Endothelial cell of umbilical vein (primary cell): Measurements from ENCODE around the gene ADAM29. TPM values are rescaled to one million over a fixed set of nuclear protein-coding genes. Genes with fewer than 3 reads are reported as not detected.

ENCODE experiments used
- BruUV-seq: library from RNA; stranded (reverse); fragments of 400-500 nt; replicated peaks from 2 replicates; lab custom pipeline; 2021; lab: Mats Ljungman, UMichigan
- CTCF ChIA-PET: fragments of 300-600, 350-600 bp; sonication (Branson Sonifier 250); formaldehyde crosslinking; loops from one replicate; lab custom pipeline; 2021; ENCODE audit warnings: antibody characterized with exemption, inconsistent platforms; lab: Charles Lee
- POLR2A ChIA-PET: fragments of 300-600, 350-600 bp; sonication (Branson Sonifier 250); formaldehyde crosslinking; loops from one replicate; lab custom pipeline; 2021; ENCODE audit warnings: antibody characterized with exemption, inconsistent platforms; lab: Charles Lee
- DNase-seq: peaks from one replicate; pipeline ENCODE4 v3.0.0-alpha.2; 2011; ENCODE audit warnings: low read depth, low spot score
- FAIRE-seq: peaks from 2 replicates; lab custom pipeline; 2011; peaks lifted over from hg19 to GRCh38; lab: Jason Lieb, UNC
- H2AFZ ChIP-seq: 2 replicates; pipeline ENCODE4 v1.6.0; 2012; ENCODE audit warnings: low read depth, low read length, control low read depth, inconsistent platforms
- H3K27ac ChIP-seq: 2 replicates; pipeline ENCODE4 v1.5.1; 2011; ENCODE audit warnings: low read depth, mild to moderate bottlenecking, control low read depth, low read length, moderate library complexity; ENCODE audit not compliant: insufficient read depth
- H3K27me3 ChIP-seq, 2 experiments: 2 replicates each; pipeline versions ENCODE4 v1.6.0 to v1.6.1; 2011; ENCODE audit warnings: low read length in 2 of 2, mixed read lengths in 1 of 2; ENCODE audit not compliant: control insufficient read depth in 2 of 2, insufficient read depth in 2 of 2
- H3K36me3 ChIP-seq, 2 experiments: 2 replicates in 1 of 2; 3 replicates in 1 of 2; pipeline ENCODE4 v1.5.1; 2011; ENCODE audit warnings: low read length in 2 of 2, mild to moderate bottlenecking in 1 of 2, moderate library complexity in 1 of 2; ENCODE audit not compliant: control insufficient read depth in 2 of 2, insufficient read depth in 2 of 2; ENCODE audit errors: extremely low read depth in 1 of 2
- H3K4me1 ChIP-seq: 3 replicates; pipeline ENCODE4 v1.5.1; 2011; ENCODE audit warnings: mild to moderate bottlenecking, low read length; ENCODE audit not compliant: control insufficient read depth, insufficient read depth; ENCODE audit errors: extremely low read depth
- H3K4me2 ChIP-seq: 2 replicates; pipeline ENCODE4 v1.6.1; 2011; ENCODE audit warnings: low read length, control low read depth, mixed read lengths; ENCODE audit not compliant: insufficient read depth
- H3K4me3 ChIP-seq, 3 experiments: fragments of 200-600 bp in 1 of 3; sonication (generic), shearing (Covaris generic) in 1 of 3; replicated peaks in 1 of 3; 2 replicates each; pipeline ENCODE4 v1.5.1; 2011 to 2016; ENCODE audit warnings: control low read depth in 3 of 3, low read length in 3 of 3, mild to moderate bottlenecking in 2 of 3, inconsistent platforms in 1 of 3, low read depth in 1 of 3, moderate library complexity in 1 of 3; ENCODE audit not compliant: insufficient read depth in 1 of 3
- H3K79me2 ChIP-seq: 2 replicates; pipeline ENCODE4 v1.6.0; 2012; ENCODE audit warnings: low read length, inconsistent platforms; ENCODE audit not compliant: control insufficient read depth, insufficient read depth
- H3K9ac ChIP-seq: replicated peaks from 2 replicates; pipeline ENCODE3; 2011; ENCODE audit warnings: low read length, control low read depth; ENCODE audit not compliant: insufficient read depth; ENCODE audit errors: extremely low read depth
- H3K9me1 ChIP-seq: replicated peaks from 3 replicates; pipeline ENCODE4 v1.6.0; 2011; ENCODE audit warnings: mild to moderate bottlenecking, low read length; ENCODE audit not compliant: control insufficient read depth, insufficient read depth; ENCODE audit errors: extremely low read depth
- H3K9me3 ChIP-seq: replicated peaks from 2 replicates; pipeline ENCODE4 v1.5.1; 2012; ENCODE audit warnings: low read length, inconsistent platforms; ENCODE audit not compliant: control insufficient read depth, insufficient read depth
- H4K20me1 ChIP-seq: replicated peaks from 2 replicates; pipeline ENCODE3; 2011; ENCODE audit warnings: mild to moderate bottlenecking, low read length; ENCODE audit not compliant: control insufficient read depth, insufficient read depth; ENCODE audit errors: extremely low read depth
- CTCF ChIP-seq, 2 donors: IDR thresholded peaks; 1 replicate in 1 of 2; 2 replicates in 1 of 2; pipeline ENCODE4 v1.5.1; 2011; ENCODE audit warnings: low read length in 2 of 2, mild to moderate bottlenecking in 2 of 2, moderate library complexity in 2 of 2, control low read depth in 1 of 2, inconsistent platforms in 1 of 2, low read depth in 1 of 2; ENCODE audit not compliant: insufficient read depth in 1 of 2; ENCODE audit errors: extremely low read depth in 1 of 2
- EZH2 ChIP-seq: IDR thresholded peaks from 2 replicates; pipeline ENCODE4 v1.6.1; 2012; ENCODE audit warnings: borderline replicate concordance, low read depth, mild to moderate bottlenecking, moderate library complexity, low read length, inconsistent platforms; ENCODE audit not compliant: severe bottlenecking
- FOS ChIP-seq: IDR thresholded peaks from 2 replicates; pipeline ENCODE4 v1.6.1; 2011; ENCODE audit warnings: mild to moderate bottlenecking, low read length, moderate library complexity, borderline replicate concordance; ENCODE audit not compliant: insufficient read depth
- GATA2 ChIP-seq: IDR thresholded peaks from 2 replicates; pipeline ENCODE4 v1.7.0; 2011; ENCODE audit warnings: low read depth, mild to moderate bottlenecking, moderate library complexity, mixed read lengths, low read length; ENCODE audit not compliant: insufficient read length, insufficient read depth
- JUN ChIP-seq: IDR thresholded peaks from 2 replicates; pipeline ENCODE4 v1.6.1; 2011; ENCODE audit warnings: borderline replicate concordance, low read depth; ENCODE audit not compliant: insufficient read length, insufficient read depth
- MAX ChIP-seq: IDR thresholded peaks from 2 replicates; pipeline ENCODE4 v1.6.1; 2011; ENCODE audit not compliant: insufficient read depth, insufficient read length
- POLR2A ChIP-seq: IDR thresholded peaks from 2 replicates; pipeline ENCODE4 v1.6.1; 2012; ENCODE audit warnings: low read depth, mild to moderate bottlenecking, control low read depth, low read length
- POLR2AphosphoS5 ChIP-seq: IDR thresholded peaks from 2 replicates; pipeline ENCODE4 v1.6.1; 2012; ENCODE audit warnings: low read depth, mild to moderate bottlenecking, control low read depth, low read length, moderate library complexity; ENCODE audit not compliant: insufficient read depth
- dilution Hi-C: fragments of 300-500 bp; cut with MboI; formaldehyde crosslinking; loops from one replicate; pipeline ENCODE4 v1.15.0; 2019; ENCODE audit warnings: low sequenced_read_pairs; ENCODE audit not compliant: extremely low pct_ligation_motif_present
- intact Hi-C: fragments of 100-400 bp; cut with micrococcal nuclease; formaldehyde crosslinking; loops from one replicate; pipeline ENCODE4 v1.10.0; 2022
- polyA plus RNA-seq, 4 experiments: library from polyadenylated mRNA; depleted of rRNA in 3 of 4; stranded (reverse) in 3 of 4; unstranded in 1 of 4; fragments of >200 nt; gene quantifications; 2 replicates each; pipeline versions ENCODE4 v1.2.1 to v1.2.3, GENCODE V29; 2011 to 2012; ENCODE audit warnings: missing spikeins in 1 of 4
- total RNA-seq: library from RNA; stranded (reverse); gene quantifications from 2 replicates; pipeline ENCODE4 v1.2.3, GENCODE V29; 2021

The ADAM29 gene
- total and polyA plus RNA-seq, 2 donors (not counting 3 experiments of a cell fraction or from before 2014, with no cell fraction given), result not detected

- POLR2A ChIA-PET, result no interaction called here
Measured at GRCh38 chr4:174940002-174940401, 21.8 kb downstream of the ADAM29 start.

More at GRCh38 chr4:174940002-174940401, 21.8 kb downstream of the ADAM29 start:
- Histone ChIP-seq H3K79me2 (no peaks in the 10 kb centered on the region), H3K9ac (no peak overlapping the region), H3K4me3 (no peak overlapping the region), H3K27me3 (no peaks in the 10 kb centered on the region), H3K4me2 (no peak overlapping the region), H3K27ac (no peak overlapping the region), H3K4me1 (no peaks in the 10 kb centered on the region), H3K9me1 (no peaks in the 10 kb centered on the region), H3K36me3 (no peaks in the 10 kb centered on the region), H4K20me1 (no peaks in the 10 kb centered on the region), H3K9me3 (peaks cover 2% of the 10 kb centered on the region), H2AFZ (no peak overlapping the region)
- FAIRE-seq (no peak), DNase-seq (no peak)
- dilution Hi-C loops (no loop called here), intact Hi-C loops (no loop called here)
- CTCF ChIA-PET, result no interaction called here
- TF ChIP-seq POLR2A (no peak), EZH2 (no peak), JUN (no peak), POLR2AphosphoS5 (no peak), CTCF (IDR thresholded peaks at IDR 0.05; ENCODE audit: extremely low read depth in 1 of 2, insufficient read depth in 1 of 2, low read depth in 1 of 2, low read length in 2 of 2) (no peak), MAX (no peak), GATA2 (no peak), FOS (no peak)
- BruUV-seq, result no TSS peak
